ENCODE results near the gene RRAGB.
"Not testable (repeated sequence)": the region's sequence is repeated elsewhere in the genome, so short reads cannot be mapped to it uniquely, and the experiment has no call there.

The RRAGB gene

GRCh38 chrX:55774419-55774818, 56.9 kb downstream of the RRAGB start:
- DNase-seq = not testable (repeated sequence)

GRCh38 chrX:55777596-55777995, 60.0 kb downstream of the RRAGB start:
- DNase-seq = no peak

GRCh38 chrX:55778322-55778721, 60.8 kb downstream of the RRAGB start:
- DNase-seq = no peak

- no peak for DNase-seq
Observed at GRCh38 chrX:55783723-55784122, 66.2 kb downstream of the RRAGB start.

GRCh38 chrX:55787063-55787462, 69.5 kb downstream of the RRAGB start:
- no peak for DNase-seq

- DNase-seq = no peak
Observed at GRCh38 chrX:55787727-55788126, 70.2 kb downstream of the RRAGB start.

- no peak for DNase-seq
Observed at GRCh38 chrX:55794405-55794804, 76.9 kb downstream of the RRAGB start.

GRCh38 chrX:55796496-55796895, 78.9 kb downstream of the RRAGB start:
- no peak for DNase-seq

- DNase-seq = no peak
Observed at GRCh38 chrX:55801811-55802210, 84.3 kb downstream of the RRAGB start.
